Epithelial cell of esophagus (primary cell): ENCODE results near the gene GRK5.

ENCODE experiments used
- DNase-seq: peaks from one replicate; pipeline ENCODE4 v3.0.0; 2010; ENCODE audit warnings: low read depth
- H3K4me3 ChIP-seq: 2 replicates; pipeline ENCODE4 v1.5.1; 2011; ENCODE audit warnings: mild to moderate bottlenecking, low read length, control low read depth
- TF ChIP-seq, protein P1 (sequence below): IDR thresholded peaks from 2 replicates; pipeline ENCODE4 v1.5.1; 2011; ENCODE audit warnings: low read depth, mild to moderate bottlenecking, low read length, control low read depth, inconsistent platforms; ENCODE audit not compliant: insufficient read depth; ENCODE audit errors: missing control alignments

GRK5 gene

GRCh38 chr10:119364645-119365600 lies 157.6 kb downstream of the GRK5 start:
- peak; percentile 41 for DNase-seq
- TF ChIP-seq, protein P1, sequence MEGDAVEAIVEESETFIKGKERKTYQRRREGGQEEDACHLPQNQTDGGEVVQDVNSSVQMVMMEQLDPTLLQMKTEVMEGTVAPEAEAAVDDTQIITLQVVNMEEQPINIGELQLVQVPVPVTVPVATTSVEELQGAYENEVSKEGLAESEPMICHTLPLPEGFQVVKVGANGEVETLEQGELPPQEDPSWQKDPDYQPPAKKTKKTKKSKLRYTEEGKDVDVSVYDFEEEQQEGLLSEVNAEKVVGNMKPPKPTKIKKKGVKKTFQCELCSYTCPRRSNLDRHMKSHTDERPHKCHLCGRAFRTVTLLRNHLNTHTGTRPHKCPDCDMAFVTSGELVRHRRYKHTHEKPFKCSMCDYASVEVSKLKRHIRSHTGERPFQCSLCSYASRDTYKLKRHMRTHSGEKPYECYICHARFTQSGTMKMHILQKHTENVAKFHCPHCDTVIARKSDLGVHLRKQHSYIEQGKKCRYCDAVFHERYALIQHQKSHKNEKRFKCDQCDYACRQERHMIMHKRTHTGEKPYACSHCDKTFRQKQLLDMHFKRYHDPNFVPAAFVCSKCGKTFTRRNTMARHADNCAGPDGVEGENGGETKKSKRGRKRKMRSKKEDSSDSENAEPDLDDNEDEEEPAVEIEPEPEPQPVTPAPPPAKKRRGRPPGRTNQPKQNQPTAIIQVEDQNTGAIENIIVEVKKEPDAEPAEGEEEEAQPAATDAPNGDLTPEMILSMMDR, result peak; percentile 22
- no peak overlapping the region for H3K4me3 ChIP-seq

GRCh38 chr10:119365773-119366599 lies 158.6 kb downstream of the GRK5 start:
- DNase-seq, result no peak

GRCh38 chr10:119367841-119368549 lies 160.6 kb downstream of the GRK5 start:
- no peak for DNase-seq
- TF ChIP-seq, protein P1, result no peak
- H3K4me3 ChIP-seq, result no peak overlapping the region

More at GRCh38 chr10:119365773-119366599, 158.6 kb downstream of the GRK5 start:
- TF ChIP-seq, protein P1, result no peak
- no peak overlapping the region for H3K4me3 ChIP-seq

DNA sequence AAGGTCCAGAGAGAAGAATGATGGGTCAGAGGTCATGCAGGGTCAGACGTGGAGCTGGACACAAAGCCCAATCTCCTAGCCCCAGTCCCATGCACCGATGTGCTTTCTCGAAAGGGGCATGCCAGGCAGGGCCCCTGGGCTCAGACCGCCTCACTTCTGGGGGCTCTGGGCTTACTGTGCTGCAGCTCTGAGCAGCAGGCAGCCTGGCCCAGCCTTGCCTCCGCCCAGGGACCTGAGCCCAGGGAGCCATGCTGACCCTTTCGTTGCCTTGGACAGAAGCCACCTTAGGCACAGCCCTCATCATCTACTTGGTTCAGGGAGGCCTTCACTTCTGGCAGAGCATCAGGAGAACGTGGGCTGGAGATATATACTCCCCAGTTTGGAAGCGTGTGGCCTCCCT lies 161.2 kb downstream of the GRK5 start:
- TF ChIP-seq, protein P1, result no peak
- no peak for DNase-seq
- H3K4me3 ChIP-seq, result no peak overlapping the region

DNA sequence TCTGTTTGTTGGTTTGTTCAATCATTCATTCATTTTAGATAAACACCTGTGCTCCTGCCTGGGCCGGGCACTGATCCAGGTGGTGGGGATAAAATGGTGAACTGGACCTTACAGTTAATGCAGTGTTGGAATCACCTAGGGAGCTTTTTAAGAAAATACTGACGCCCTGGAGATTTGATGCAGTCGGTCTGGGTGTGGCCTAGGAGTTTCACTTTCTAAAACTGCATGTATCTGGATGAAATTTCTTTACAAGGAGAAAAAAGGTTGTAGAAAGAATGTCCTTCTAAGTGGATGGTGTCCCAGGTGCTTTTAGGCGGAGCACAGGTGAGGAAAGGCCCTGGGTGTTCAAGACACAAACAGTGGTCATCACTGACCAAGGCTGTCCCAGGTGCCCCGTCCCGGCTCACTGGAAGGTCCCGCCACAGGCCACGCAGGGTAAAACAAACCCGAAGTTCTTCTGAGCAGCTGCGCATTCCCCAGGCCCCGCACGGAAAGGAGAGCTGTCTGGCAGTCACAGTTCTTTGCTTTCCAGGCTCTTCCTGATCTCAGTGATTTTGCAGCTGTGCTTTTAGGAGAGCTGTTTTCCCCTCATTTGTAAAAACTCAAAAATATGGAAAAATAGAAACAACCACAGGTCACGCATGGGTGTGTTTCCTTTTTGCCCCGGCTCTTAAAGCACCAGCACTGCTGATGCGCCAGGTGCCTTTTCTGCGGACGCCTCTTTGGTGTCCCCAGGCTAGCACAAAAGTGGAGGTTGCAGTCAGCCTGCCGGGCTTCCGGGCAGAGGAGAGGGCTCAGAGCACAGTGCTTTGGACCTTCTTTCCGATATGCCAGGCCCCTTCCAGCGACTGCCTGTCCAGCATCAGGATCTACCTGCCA lies 161.9 kb downstream of the GRK5 start:
- no peak overlapping the region for H3K4me3 ChIP-seq
- no peak for DNase-seq

More for the DNA sequence above, 161.9 kb downstream of the GRK5 start:
- TF ChIP-seq, protein P1, result no peak
